HCT116 (cell line): ENCODE measurements around the gene APOM. TPM values are rescaled to one million over a fixed set of nuclear protein-coding genes. Genes with fewer than 3 reads are reported as not detected.

Experiments used
- ATAC-seq: fragments of 200-7000 bp; cut with Tn5 transposase; 2 replicates; pipeline ENCODE4 v1.9.1; 2020; ENCODE audit warnings: mild to moderate bottlenecking, moderate library complexity
- BruUV-seq: library from RNA; stranded (reverse); fragments of 400-500 nt; replicated peaks from 2 replicates; lab custom pipeline; 2021; lab: Mats Ljungman, UMichigan
- CTCF ChIA-PET: fragments of 300-600 bp; sonication (Branson Sonifier 250); formaldehyde crosslinking; loops from one replicate; lab custom pipeline; 2021; ENCODE audit warnings: antibody characterized with exemption; lab: Charles Lee
- POLR2A ChIA-PET: fragments of 300-600, 350-600 bp; sonication (Branson Sonifier 250); formaldehyde crosslinking; loops from one replicate; lab custom pipeline; 2021; ENCODE audit warnings: antibody characterized with exemption; lab: Charles Lee
- RAD21 ChIA-PET, 2 experiments: fragments of 300-600 bp; sonication (Branson Sonifier 250); formaldehyde crosslinking; loops; one replicate each; lab custom pipeline; 2023; ENCODE audit warnings: low total read pairs in 2 of 2; ENCODE audit not compliant: uncharacterized antibody in 2 of 2, unreplicated experiment in 2 of 2, low non-redundant PET in 1 of 2; lab: Charles Lee
- DNase-seq: peaks from one replicate; pipeline ENCODE4 v3.0.0-alpha.2; 2010; ENCODE audit warnings: low read depth, low spot score
- H2AFZ ChIP-seq: fragments of 200-600 bp; shearing (Covaris generic), sonication (generic); 2 replicates; pipeline ENCODE4 v1.6.1; 2017; ENCODE audit warnings: low read depth, mixed run types, mixed read lengths, antibody characterized with exemption, low read length; ENCODE audit not compliant: poor library complexity, severe bottlenecking
- H3K27ac ChIP-seq: 2 replicates; pipeline ENCODE4 v1.5.1; 2012; ENCODE audit warnings: low read depth, low read length
- H3K27me3 ChIP-seq: fragments of 200-600 bp; sonication (generic); 2 replicates; pipeline ENCODE4 v1.6.1; 2016; ENCODE audit warnings: mixed run types, low read length, mixed read lengths; ENCODE audit not compliant: insufficient read depth
- H3K36me3 ChIP-seq, 2 experiments: fragments of 200-500 bp in 1 of 2; fragments of 200-600 bp in 1 of 2; sonication (Bioruptor generic) in 1 of 2; sonication (generic) in 1 of 2; 2 replicates each; pipeline versions ENCODE4 v1.5.1 to v1.6.1; 2014 to 2016; ENCODE audit warnings: low read length in 2 of 2, inconsistent platforms in 1 of 2, mixed read lengths in 1 of 2, mixed run types in 1 of 2; ENCODE audit not compliant: insufficient read depth in 2 of 2, control insufficient read depth in 1 of 2
- H3K4me1 ChIP-seq, 2 experiments: fragments of 200-600 bp in 1 of 2; sonication (generic) in 1 of 2; 2 replicates each; pipeline versions ENCODE4 v1.5.1 to v1.6.1; 2012 to 2017; ENCODE audit warnings: low read length in 2 of 2, inconsistent platforms in 1 of 2, mild to moderate bottlenecking in 1 of 2, mixed read lengths in 1 of 2, mixed run types in 1 of 2, moderate library complexity in 1 of 2; ENCODE audit not compliant: insufficient read depth in 2 of 2, control insufficient read depth in 1 of 2
- H3K4me2 ChIP-seq: fragments of 200-600 bp; sonication (generic); 2 replicates; pipeline ENCODE4 v1.6.1; 2017; ENCODE audit warnings: mixed run types, low read length, mixed read lengths
- H3K4me3 ChIP-seq, 2 experiments: fragments of 200-600 bp in 1 of 2; sonication (generic) in 1 of 2; replicated peaks in 1 of 2; 2 replicates each; pipeline ENCODE4 v1.5.1; 2011 to 2016; ENCODE audit warnings: low read length in 2 of 2, control low read depth in 1 of 2, low read depth in 1 of 2, mild to moderate bottlenecking in 1 of 2, mixed read lengths in 1 of 2, mixed run types in 1 of 2
- H3K79me2 ChIP-seq: fragments of 200-600 bp; sonication (generic); 2 replicates; pipeline ENCODE4 v1.6.1; 2017; ENCODE audit warnings: mild to moderate bottlenecking, mixed run types, low read length, moderate library complexity, mixed read lengths; ENCODE audit not compliant: insufficient read depth
- H3K9ac ChIP-seq: fragments of 200-600 bp; sonication (generic); 2 replicates; pipeline ENCODE4 v1.6.1; 2016; ENCODE audit warnings: low read length, mixed read lengths
- H3K9me2 ChIP-seq: fragments of 200-600 bp; sonication (generic), shearing (Covaris generic); 2 replicates; pipeline ENCODE4 v1.6.1; 2017; ENCODE audit warnings: mixed run types, mild to moderate bottlenecking, moderate library complexity; ENCODE audit not compliant: insufficient read depth
- H3K9me3 ChIP-seq, 2 experiments: fragments of 200-500 bp in 1 of 2; fragments of 200-600 bp in 1 of 2; sonication (Bioruptor generic) in 1 of 2; sonication (generic) in 1 of 2; 2 replicates each; pipeline ENCODE4 v1.6.1; 2014 to 2017; ENCODE audit warnings: low read length in 2 of 2, mixed read lengths in 2 of 2, inconsistent platforms in 1 of 2, low read depth in 1 of 2, mild to moderate bottlenecking in 1 of 2, mixed run types in 1 of 2, moderate library complexity in 1 of 2; ENCODE audit not compliant: control insufficient read depth in 1 of 2, insufficient read depth in 1 of 2
- H4K20me1 ChIP-seq: fragments of 200-600 bp; sonication (generic), shearing (Covaris generic); 2 replicates; pipeline ENCODE4 v1.6.1; 2017; ENCODE audit warnings: mixed run types, mild to moderate bottlenecking, moderate library complexity; ENCODE audit not compliant: insufficient read depth
- CBX3 ChIP-seq: IDR thresholded peaks from 2 replicates; pipeline ENCODE4 v1.6.1; 2012; ENCODE audit warnings: low read depth
- EGR1 ChIP-seq: IDR thresholded peaks from 2 replicates; pipeline ENCODE4 v1.6.1; 2012; ENCODE audit warnings: low read depth
- FOSL1 ChIP-seq: IDR thresholded peaks from 2 replicates; pipeline ENCODE4 v1.6.1; 2012; ENCODE audit warnings: low read depth
- JUND ChIP-seq: IDR thresholded peaks from 2 replicates; pipeline ENCODE4 v1.6.1; 2012
- POLR2A ChIP-seq: IDR thresholded peaks from 2 replicates; pipeline ENCODE4 v1.7.0; 2011; ENCODE audit warnings: borderline replicate concordance; ENCODE audit not compliant: insufficient read depth, insufficient read length; ENCODE audit errors: extremely low read depth
- POLR2AphosphoS5 ChIP-seq: IDR thresholded peaks from 2 replicates; pipeline ENCODE4 v1.6.1; 2011; ENCODE audit warnings: mild to moderate bottlenecking, low read depth, low read length, moderate library complexity
- SP1 ChIP-seq: IDR thresholded peaks from 2 replicates; pipeline ENCODE4 v1.6.1; 2012; ENCODE audit warnings: low read depth
- SRF ChIP-seq: IDR thresholded peaks from 2 replicates; pipeline ENCODE4 v1.6.1; 2012; ENCODE audit warnings: low read depth
- intact Hi-C: fragments of 100-400 bp; cut with micrococcal nuclease; formaldehyde crosslinking; loops from 2 replicates; pipeline ENCODE4 v1.10.0; 2022
- total RNA-seq: library from RNA; stranded (reverse); gene quantifications from one replicate; pipeline ENCODE4 v1.2.1, GENCODE V29; 2021; ENCODE audit not compliant: unreplicated experiment
- TF ChIP-seq, protein P1 (sequence below): IDR thresholded peaks from 2 replicates; pipeline ENCODE4 v1.6.1; 2012
- TF ChIP-seq, protein P2 (sequence below), 3 experiments: fragments of 200-600 bp in 1 of 3; sonication (generic) in 1 of 3; IDR thresholded peaks in 2 of 3; conservative IDR thresholded peaks in 1 of 3; 2 replicates each; pipeline ENCODE4 v1.5.1; 2012 to 2017; ENCODE audit warnings: low read depth in 2 of 3, low read length in 2 of 3, antibody characterized with exemption in 1 of 3, borderline replicate concordance in 1 of 3, control low read depth in 1 of 3, mild to moderate bottlenecking in 1 of 3, mixed read lengths in 1 of 3, mixed run types in 1 of 3, moderate library complexity in 1 of 3; ENCODE audit not compliant: insufficient read depth in 1 of 3

APOM gene
- total RNA-seq, 1 experiment from 2014 or later: 2.2 TPM

DNA sequence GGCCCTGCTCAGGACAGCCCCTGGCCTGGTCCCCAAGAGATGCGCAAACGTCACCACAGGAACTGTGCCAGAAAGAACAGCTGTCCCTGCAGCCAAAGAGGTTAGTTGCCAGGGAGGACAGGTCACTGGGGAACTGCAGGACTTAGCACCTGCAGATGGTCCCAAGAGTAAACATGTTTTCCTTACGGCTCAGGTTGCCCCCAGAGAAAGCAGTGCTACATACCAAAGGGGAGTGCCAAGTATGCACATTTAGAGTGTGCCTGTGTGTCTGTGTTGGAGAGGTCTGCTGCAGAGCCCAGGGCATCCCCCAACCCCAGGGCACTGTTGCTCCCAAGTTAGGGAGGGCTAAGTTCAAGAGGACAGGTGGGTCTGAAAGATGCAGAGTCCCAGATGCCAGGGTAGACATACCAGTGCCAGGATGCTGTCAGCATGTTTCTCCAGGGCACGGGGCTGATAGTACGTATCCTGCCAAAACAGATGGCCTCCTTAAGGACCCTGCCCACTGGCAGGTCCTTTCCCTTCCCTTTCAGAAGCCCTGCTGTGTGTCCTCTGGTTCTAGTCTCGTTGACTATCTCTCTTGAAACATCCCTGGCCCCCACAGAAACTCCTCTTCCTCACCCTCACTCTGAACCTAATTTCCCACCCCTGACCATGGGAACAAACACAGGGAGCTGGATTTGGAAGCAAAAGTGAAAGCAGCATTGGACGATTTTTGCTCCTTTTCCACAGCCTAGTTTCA is 46.1 kb downstream of the APOM start (continued):
- TF ChIP-seq POLR2A (no peak), EGR1 (no peak), SRF (no peak)
- TF ChIP-seq, protein P1, sequence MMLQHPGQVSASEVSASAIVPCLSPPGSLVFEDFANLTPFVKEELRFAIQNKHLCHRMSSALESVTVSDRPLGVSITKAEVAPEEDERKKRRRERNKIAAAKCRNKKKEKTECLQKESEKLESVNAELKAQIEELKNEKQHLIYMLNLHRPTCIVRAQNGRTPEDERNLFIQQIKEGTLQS: no peak

DNA sequence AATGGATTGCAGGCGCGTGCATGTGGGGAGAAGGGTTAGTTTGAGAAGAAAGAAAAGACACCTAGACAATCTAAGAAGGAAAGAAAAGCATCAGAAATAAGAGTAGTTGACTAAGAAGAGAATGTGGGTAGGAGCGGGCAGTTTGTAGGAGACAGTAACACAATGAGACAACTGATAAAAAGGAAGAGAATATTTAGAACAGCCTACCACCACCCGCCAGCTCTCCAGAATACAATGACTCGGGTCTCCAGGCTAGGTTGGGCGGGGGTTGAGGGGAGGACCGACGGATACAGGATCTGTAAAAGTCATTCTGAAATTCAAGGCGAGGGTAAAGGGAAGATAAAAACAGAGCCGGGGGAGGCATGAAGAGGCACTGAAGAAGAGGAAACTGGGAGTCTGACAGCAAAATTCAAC is 46.7 kb downstream of the APOM start:
- Histone ChIP-seq H3K27me3 (no peaks in the 10 kb centered on the region), H3K9me2 (no peaks in the 10 kb centered on the region), H4K20me1 (no peaks in the 10 kb centered on the region), H3K9ac (peak overlapping the region; percentile 85), H2AFZ (no peak overlapping the region), H3K4me1 (peaks cover 7 to 15% of the 10 kb centered on the region in 2 experiments; a peak in 3 of 4 replicates), H3K79me2 (peaks cover 13% of the 10 kb centered on the region), H3K36me3 (no peaks in the 10 kb centered on the region), H3K4me3 (peak overlapping the region; percentile 89 to 98), H3K27ac (peak overlapping the region; percentile 82), H3K4me2 (peak overlapping the region; percentile 77), H3K9me3 (no peaks in the 10 kb centered on the region)
- ChIA-PET POLR2A (interaction anchor here (1.1 to 1.6 kb wide), 6 partner anchors 36 to 132 kb away, joined by 3 to 5 read pairs (median 4); partner anchors contain the start of genes HSPA1B, MSH5 and VARS1), RAD21 (no interaction called here), CTCF (interaction anchor here (1.2 to 2.1 kb wide), 3 partner anchors 10 to 67 kb away, joined by 3 to 10 read pairs (median 7); no protein-coding TSS in a partner anchor)
- DNase-seq: no peak
- TSS peak; percentile 62 for BruUV-seq
- TF ChIP-seq POLR2AphosphoS5 (no peak), POLR2A (no peak), JUND (no peak), SP1 (no peak), FOSL1 (no peak), CBX3 (no peak)
- TF ChIP-seq, protein P2, sequence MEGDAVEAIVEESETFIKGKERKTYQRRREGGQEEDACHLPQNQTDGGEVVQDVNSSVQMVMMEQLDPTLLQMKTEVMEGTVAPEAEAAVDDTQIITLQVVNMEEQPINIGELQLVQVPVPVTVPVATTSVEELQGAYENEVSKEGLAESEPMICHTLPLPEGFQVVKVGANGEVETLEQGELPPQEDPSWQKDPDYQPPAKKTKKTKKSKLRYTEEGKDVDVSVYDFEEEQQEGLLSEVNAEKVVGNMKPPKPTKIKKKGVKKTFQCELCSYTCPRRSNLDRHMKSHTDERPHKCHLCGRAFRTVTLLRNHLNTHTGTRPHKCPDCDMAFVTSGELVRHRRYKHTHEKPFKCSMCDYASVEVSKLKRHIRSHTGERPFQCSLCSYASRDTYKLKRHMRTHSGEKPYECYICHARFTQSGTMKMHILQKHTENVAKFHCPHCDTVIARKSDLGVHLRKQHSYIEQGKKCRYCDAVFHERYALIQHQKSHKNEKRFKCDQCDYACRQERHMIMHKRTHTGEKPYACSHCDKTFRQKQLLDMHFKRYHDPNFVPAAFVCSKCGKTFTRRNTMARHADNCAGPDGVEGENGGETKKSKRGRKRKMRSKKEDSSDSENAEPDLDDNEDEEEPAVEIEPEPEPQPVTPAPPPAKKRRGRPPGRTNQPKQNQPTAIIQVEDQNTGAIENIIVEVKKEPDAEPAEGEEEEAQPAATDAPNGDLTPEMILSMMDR (IDR thresholded peaks at IDR 0.05 in 2 of 3, conservative IDR thresholded peaks at IDR 0.05 in 1 of 3; ENCODE audit: borderline replicate concordance in 1 of 3, insufficient read depth in 1 of 3, low read depth in 2 of 3, low read length in 2 of 3): no peak
- ATAC-seq: peak; percentile 10
- intact Hi-C loops: loop anchor here (2.0 kb wide), 1 partner anchor 36 kb away; no protein-coding TSS in a partner anchor
